CD4-positive, alpha-beta T cell (primary cell): ENCODE data around the gene PRKAR1B. TPM values are rescaled to one million over a fixed set of nuclear protein-coding genes. Genes with fewer than 3 reads are reported as not detected.

ENCODE experiments used
- ATAC-seq: fragments of 200-7000 bp; cut with Tn5 transposase; one replicate; pipeline ENCODE4 v1.10.0; 2022; ENCODE audit warnings: mild to moderate bottlenecking; ENCODE audit not compliant: poor library complexity
- CTCF ChIA-PET: fragments of 350-600 bp; sonication (Branson Sonifier 250); formaldehyde crosslinking; loops from one replicate; lab custom pipeline; 2021; ENCODE audit warnings: antibody characterized with exemption, inconsistent platforms; lab: Charles Lee
- POLR2A ChIA-PET: fragments of 350-600 bp; sonication (Branson Sonifier 250); formaldehyde crosslinking; loops from one replicate; lab custom pipeline; 2021; ENCODE audit warnings: antibody characterized with exemption, inconsistent platforms; lab: Charles Lee
- DNase-seq, 14 experiments: peaks; one replicate each; pipeline ENCODE4 v3.0.0-alpha.2; 2013 to 2020; ENCODE audit warnings: mixed read lengths in 2 of 14
- H3K27ac ChIP-seq, 2 donors: one replicate each; pipeline versions ENCODE4 v1.5.1 to v1.7.0; 2013; ENCODE audit warnings: low read length in 2 of 2, low read depth in 1 of 2, mild to moderate bottlenecking in 1 of 2
- H3K27me3 ChIP-seq, 2 experiments: 1 replicate in 1 of 2; 2 replicates in 1 of 2; pipeline versions ENCODE4 v1.6.1 to v1.7.0; 2013; ENCODE audit warnings: low read length in 2 of 2, control low read depth in 1 of 2, mild to moderate bottlenecking in 1 of 2, moderate library complexity in 1 of 2; ENCODE audit not compliant: insufficient read depth in 2 of 2, control insufficient read depth in 1 of 2
- H3K36me3 ChIP-seq: one replicate; pipeline ENCODE4 v1.6.1; 2013; ENCODE audit warnings: low read length, control low read depth; ENCODE audit not compliant: insufficient read depth
- H3K4me1 ChIP-seq: one replicate; pipeline ENCODE4 v1.6.1; 2013; ENCODE audit warnings: low read length, control low read depth; ENCODE audit not compliant: insufficient read depth
- H3K4me3 ChIP-seq: one replicate; pipeline ENCODE4 v1.5.1; 2013; ENCODE audit warnings: mild to moderate bottlenecking, low read length, moderate library complexity
- H3K9me3 ChIP-seq, 2 experiments: 1 replicate in 1 of 2; 2 replicates in 1 of 2; pipeline versions ENCODE4 v1.6.1 to v1.7.0; 2013; ENCODE audit warnings: low read length in 2 of 2, mild to moderate bottlenecking in 2 of 2, control low read depth in 1 of 2, moderate library complexity in 1 of 2; ENCODE audit not compliant: control insufficient read depth in 1 of 2, insufficient read depth in 1 of 2
- H3K27ac Mint-ChIP-seq: one replicate; pipeline ENCODE4 v1.8.0; 2020; ENCODE audit warnings: mixed read lengths
- H3K27me3 Mint-ChIP-seq: one replicate; pipeline ENCODE4 v1.8.0; 2021; ENCODE audit warnings: mixed read lengths
- H3K36me3 Mint-ChIP-seq: one replicate; pipeline ENCODE4 v1.8.0; 2021; ENCODE audit warnings: low read depth, mixed read lengths
- H3K4me1 Mint-ChIP-seq: one replicate; pipeline ENCODE4 v1.8.0; 2021; ENCODE audit warnings: low read depth, mixed read lengths
- H3K4me3 Mint-ChIP-seq: one replicate; pipeline ENCODE4 v1.8.0; 2020; ENCODE audit warnings: mild to moderate bottlenecking, mixed read lengths
- H3K9me3 Mint-ChIP-seq: one replicate; pipeline ENCODE4 v1.8.0; 2020; ENCODE audit warnings: mixed read lengths
- CTCF ChIP-seq: fragments of 200-600 bp; IDR thresholded peaks from one replicate; pipeline ENCODE4 v1.8.0; 2022; ENCODE audit warnings: antibody characterized with exemption, mild to moderate bottlenecking
- intact Hi-C, 2 experiments: fragments of 100-400 bp; cut with DNase I in 1 of 2; cut with micrococcal nuclease in 1 of 2; formaldehyde crosslinking; loops; one replicate each; pipeline versions ENCODE4 v1.15.1 to v1.9.0; 2023 to 2025; cut with DNase I, micrococcal nuclease
- total RNA-seq, 174 experiments: library from RNA in 2 of 174; stranded (reverse) in 2 of 174; gene quantifications; one replicate each; pipeline ENCODE4 v1.2.3 and lab custom pipeline; 2021 to 2026

The PRKAR1B gene
- total RNA-seq, 2 experiments from 2014 or later, result 18.8 to 19.5 TPM

GRCh38 chr7:631964-632830, 94.9 kb downstream of the PRKAR1B start:
- no peaks in the 10 kb centered on the region for H3K27me3 Mint-ChIP-seq
- no peaks in the 10 kb centered on the region for H3K4me1 Mint-ChIP-seq
- DNase-seq, result no peak
- no peak overlapping the region for H3K4me3 Mint-ChIP-seq
- no peak overlapping the region for H3K27ac Mint-ChIP-seq
- TF ChIP-seq CTCF, result no peak
- intact Hi-C loops, result loop anchor here in 1 of 2 experiments (5.0 kb wide), 1 partner anchor 40 kb away; no protein-coding TSS in a partner anchor
- CTCF ChIA-PET, result no interaction called here
- H3K36me3 Mint-ChIP-seq, result peaks cover 6% of the 10 kb centered on the region
- POLR2A ChIA-PET, result interaction anchor here (0.6 kb wide), 1 partner anchor 117 kb away, joined by 3 read pairs; no protein-coding TSS in a partner anchor
- no peak overlapping the region for H3K27ac ChIP-seq
- no peaks in the 10 kb centered on the region for H3K9me3 Mint-ChIP-seq
- H3K4me1 ChIP-seq, result peaks cover 4% of the 10 kb centered on the region
- no peaks in the 10 kb centered on the region for H3K27me3 ChIP-seq
- no peak overlapping the region for H3K4me3 ChIP-seq
- no peak for ATAC-seq
- H3K9me3 ChIP-seq, result peaks cover 0 to 11% of the 10 kb centered on the region in 2 experiments
- no peaks in the 10 kb centered on the region for H3K36me3 ChIP-seq

- intact Hi-C loops, result loop anchor here in 1 of 2 experiments (5.0 kb wide), 1 partner anchor 39 kb away; no protein-coding TSS in a partner anchor
- no peaks in the 10 kb centered on the region for H3K27me3 Mint-ChIP-seq
Observed at GRCh38 chr7:631291-631711, 95.8 kb downstream of the PRKAR1B start.

DNA sequence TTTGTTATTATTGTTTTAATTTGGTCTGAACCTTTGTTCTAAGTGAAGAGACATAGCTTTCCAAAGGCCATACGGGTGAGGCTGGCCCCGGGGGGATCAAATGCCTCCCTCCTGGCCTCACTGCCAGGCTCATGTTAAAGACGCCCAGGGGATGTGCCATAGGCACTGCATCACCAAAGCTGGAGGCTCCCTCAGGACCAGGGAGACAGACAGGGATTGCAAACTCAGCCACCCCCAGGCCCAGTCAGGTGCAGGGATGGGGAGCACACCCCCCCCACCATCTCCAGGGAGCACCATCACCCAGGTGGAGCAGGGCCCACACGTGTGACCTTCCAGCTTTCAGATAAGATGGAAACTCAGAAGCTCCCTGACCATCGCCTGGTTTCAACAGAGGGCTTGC, 96.5 kb downstream of the PRKAR1B start:
- intact Hi-C loops, result loop anchor here in 1 of 2 experiments (5.0 kb wide), 1 partner anchor 38 kb away; no protein-coding TSS in a partner anchor
- H3K27me3 ChIP-seq, result no peaks in the 10 kb centered on the region
- no peak for TF ChIP-seq CTCF
- no peak overlapping the region for H3K27ac Mint-ChIP-seq
- no peak overlapping the region for H3K4me3 ChIP-seq
- POLR2A ChIA-PET, result no interaction called here
- H3K27me3 Mint-ChIP-seq, result no peaks in the 10 kb centered on the region
- H3K36me3 Mint-ChIP-seq, result peaks cover 9% of the 10 kb centered on the region
- no peaks in the 10 kb centered on the region for H3K4me1 ChIP-seq
- ATAC-seq, result no peak
- no peak for DNase-seq
- H3K27ac ChIP-seq, result no peak overlapping the region
- peaks cover 9 to 25% of the 10 kb centered on the region in 2 experiments for H3K9me3 ChIP-seq
- H3K9me3 Mint-ChIP-seq, result no peaks in the 10 kb centered on the region
- no peaks in the 10 kb centered on the region for H3K36me3 ChIP-seq
- H3K4me3 Mint-ChIP-seq, result no peak overlapping the region
- CTCF ChIA-PET, result no interaction called here
- H3K4me1 Mint-ChIP-seq, result no peaks in the 10 kb centered on the region

More at GRCh38 chr7:631291-631711, 95.8 kb downstream of the PRKAR1B start:
- ATAC-seq (no peak), DNase-seq (no peak)
- ChIA-PET CTCF (no interaction called here), POLR2A (no interaction called here)
- Histone ChIP-seq H3K27me3 (no peaks in the 10 kb centered on the region), H3K9me3 (peaks cover under 1 to 18% of the 10 kb centered on the region in 2 experiments), H3K36me3 (no peaks in the 10 kb centered on the region), H3K4me3 (no peak overlapping the region), H3K27ac (no peak overlapping the region), H3K4me1 (no peaks in the 10 kb centered on the region)
- Mint-ChIP-seq H3K4me1 (no peaks in the 10 kb centered on the region), H3K36me3 (peaks cover 6% of the 10 kb centered on the region), H3K4me3 (no peak overlapping the region), H3K27ac (no peak overlapping the region), H3K9me3 (no peaks in the 10 kb centered on the region)
- no peak for TF ChIP-seq CTCF
